OCI-LY7 (cell line): ENCODE measurements around the gene HOXA10.

Experiments
- CTCF ChIP-seq: fragments of 200-600 bp; sonication (generic); conservative IDR thresholded peaks from 2 replicates; pipeline ENCODE4 v1.5.1; 2014; ENCODE audit warnings: mild to moderate bottlenecking, antibody characterized with exemption, low read length, moderate library complexity, mixed read lengths
- EZH2phosphoT487 ChIP-seq: fragments of 200-600 bp; sonication (generic); IDR thresholded peaks from 2 replicates; pipeline ENCODE4 v1.6.1; 2018; ENCODE audit warnings: low read depth, borderline replicate concordance, mild to moderate bottlenecking, mixed run types, antibody characterized with exemption, low read length, moderate library complexity, mixed read lengths

GRCh38 chr7:27217951-27218350 lies 43.8 kb upstream of the HOXA10 start:
- TF ChIP-seq CTCF (no peak), EZH2phosphoT487 (no peak)
